ENCODE measurements around the gene CHTOP. TPM values are rescaled to one million over a fixed set of nuclear protein-coding genes. Genes with fewer than 3 reads are reported as not detected.

The CHTOP gene
- total RNA-seq, 4 donors from 2014 or later = 99.1 to 124 (median 105) TPM

GRCh38 chr1:153602749-153603148, 31.1 kb upstream of the CHTOP start:
- intact Hi-C loops (cut with DNase I) = no loop called here
- no peak overlapping the region for H3K27ac ChIP-seq
- 92 to 93% methylated on average over 6 of the region's 6 CpGs for WGBS, 2 donors
- H3K9me3 ChIP-seq = no peaks in the 10 kb centered on the region
- H3K4me1 ChIP-seq = peaks cover 0 to under 1% of the 10 kb centered on the region in 2 donors
- TF ChIP-seq POLR2A (IDR thresholded peaks at IDR 0.05) = no peak
- TF ChIP-seq CTCF (IDR thresholded peaks at IDR 0.05) = no peak
- DNase-seq = no peak
- no peak overlapping the region for H3K4me3 ChIP-seq (replicated peaks in 1 of 3)
- peaks cover 13 to 14% of the 10 kb centered on the region in 2 donors for H3K36me3 ChIP-seq
- H3K27me3 ChIP-seq = no peaks in the 10 kb centered on the region

GRCh38 chr1:153606194-153606593, 27.7 kb upstream of the CHTOP start:
- Histone ChIP-seq H3K27me3 (no peaks in the 10 kb centered on the region), H3K27ac (no peak overlapping the region), H3K36me3 (peaks cover 14% of the 10 kb centered on the region in 2 donors), H3K4me1 (peaks cover 29 to 35% of the 10 kb centered on the region in 2 donors), H3K9me3 (no peaks in the 10 kb centered on the region), H3K4me3 (replicated peaks in 1 of 3) (no peak overlapping the region)
- no peak for DNase-seq
- TF ChIP-seq CTCF (IDR thresholded peaks at IDR 0.05) (no peak), POLR2A (IDR thresholded peaks at IDR 0.05) (no peak)
- WGBS, 2 donors = 92 to 96% methylated on average over 11 of the region's 11 CpGs
- intact Hi-C loops (cut with DNase I) = no loop called here

- TF ChIP-seq POLR2A (IDR thresholded peaks at IDR 0.05) (no peak), CTCF (IDR thresholded peaks at IDR 0.05) (no peak)
- Histone ChIP-seq H3K27ac (no peak overlapping the region), H3K4me1 (peaks cover 37 to 42% of the 10 kb centered on the region in 2 donors), H3K4me3 (replicated peaks in 1 of 3) (no peak overlapping the region), H3K9me3 (no peaks in the 10 kb centered on the region), H3K27me3 (no peaks in the 10 kb centered on the region), H3K36me3 (peaks cover 14% of the 10 kb centered on the region in 2 donors)
- 88 to 92% methylated on average over 8 of the region's 8 CpGs for WGBS, 2 donors
- intact Hi-C loops (cut with DNase I) = no loop called here
- DNase-seq = no peak
Observed at GRCh38 chr1:153607381-153607780, 26.5 kb upstream of the CHTOP start.

GRCh38 chr1:153608089-153608682, 25.7 kb upstream of the CHTOP start:
- DNase-seq = no peak
- peaks cover 39 to 44% of the 10 kb centered on the region in 2 donors for H3K4me1 ChIP-seq
- H3K9me3 ChIP-seq = no peaks in the 10 kb centered on the region
- no peaks in the 10 kb centered on the region for H3K27me3 ChIP-seq
- peaks cover 14% of the 10 kb centered on the region in 2 donors for H3K36me3 ChIP-seq
- TF ChIP-seq POLR2A (IDR thresholded peaks at IDR 0.05) = no peak
- no peak for TF ChIP-seq CTCF (IDR thresholded peaks at IDR 0.05)
- H3K27ac ChIP-seq = peak overlapping the region; percentile 46 to 78 (median 73)
- intact Hi-C loops (cut with DNase I) = no loop called here
- H3K4me3 ChIP-seq (replicated peaks in 1 of 3) = peak overlapping the region in 1 of 3 donors; percentile 19
- WGBS, 2 donors = 69 to 88% methylated on average over 6 to 7 of the region's 7 CpGs

- H3K27ac ChIP-seq = peak overlapping the region; percentile 48 to 78 (median 73)
- peak overlapping the region in 1 of 3 donors; percentile 19 for H3K4me3 ChIP-seq (replicated peaks in 1 of 3)
- peaks cover 14% of the 10 kb centered on the region in 2 donors for H3K36me3 ChIP-seq
- TF ChIP-seq CTCF (IDR thresholded peaks at IDR 0.05) = no peak
- TF ChIP-seq POLR2A (IDR thresholded peaks at IDR 0.05) = peak in 1 of 2 donors; percentile 38
- H3K4me1 ChIP-seq = peaks cover 43 to 52% of the 10 kb centered on the region in 2 donors
- DNase-seq = peak; percentile 53 to 54
- H3K27me3 ChIP-seq = no peaks in the 10 kb centered on the region
- intact Hi-C loops (cut with DNase I) = no loop called here
- WGBS, 2 donors = 61 to 69% methylated on average over 16 to 19 of the region's 19 CpGs
- H3K9me3 ChIP-seq = no peaks in the 10 kb centered on the region
Observed at GRCh38 chr1:153608742-153609584, 24.9 kb upstream of the CHTOP start.
